Activated naive CD8-positive, alpha-beta T cell treated with anti-CD3 and anti-CD28 coated beads, Interleukin-2, amount 10 ng/mL, durations not matched to agents 7 days and 5 days (primary cell): ENCODE data around the gene SH3GLB2. TPM values are rescaled to one million over a fixed set of nuclear protein-coding genes. Genes with fewer than 3 reads are reported as not detected.

ENCODE experiments used
- ATAC-seq: fragments of 150-1000 bp; cut with Tn5 transposase; one replicate; pipeline ENCODE4 v1.10.0; 2021; ENCODE audit warnings: low read depth, moderate library complexity
- POLR2A ChIA-PET: fragments of 350-600 bp; sonication (Branson Sonifier 250); formaldehyde crosslinking; loops from one replicate; lab custom pipeline; 2021; ENCODE audit warnings: antibody characterized with exemption; lab: Charles Lee
- DNase-seq: peaks from one replicate; pipeline ENCODE4 v3.0.0; 2021
- H3K27ac Mint-ChIP-seq: one replicate; pipeline ENCODE4 v1.8.0; 2022; ENCODE audit warnings: mild to moderate bottlenecking, mixed read lengths
- H3K27me3 Mint-ChIP-seq: one replicate; pipeline ENCODE4 v1.8.0; 2022; ENCODE audit warnings: mild to moderate bottlenecking, moderate library complexity, mixed read lengths
- H3K36me3 Mint-ChIP-seq: one replicate; pipeline ENCODE4 v1.8.0; 2021; ENCODE audit warnings: mild to moderate bottlenecking, mixed read lengths
- H3K4me1 Mint-ChIP-seq: one replicate; pipeline ENCODE4 v1.8.0; 2021; ENCODE audit warnings: mixed read lengths
- H3K4me3 Mint-ChIP-seq: one replicate; pipeline ENCODE4 v1.8.0; 2022; ENCODE audit warnings: mild to moderate bottlenecking, moderate library complexity, mixed read lengths
- H3K9me3 Mint-ChIP-seq: one replicate; pipeline ENCODE4 v1.8.0; 2021; ENCODE audit warnings: mixed read lengths
- total RNA-seq, 2 experiments: library from RNA; stranded (reverse); gene quantifications; one replicate each; pipeline ENCODE4 v1.2.3, GENCODE V29; 2021

Gene SH3GLB2
- 100 to 1,000 TPM in 1 of 2 experiments, 10 to 100 TPM in 1; 98.7 to 104 TPM for total RNA-seq

- POLR2A ChIA-PET, result interaction anchor here (0.6 to 3.0 kb wide), 8 partner anchors 8 to 549 kb away, joined by 3 to 13 read pairs (median 6); partner anchors contain the start of genes DOLPP1 and MIGA2
- H3K36me3 Mint-ChIP-seq, result peaks cover 3% of the 10 kb centered on the region
- no peaks in the 10 kb centered on the region for H3K27me3 Mint-ChIP-seq
- ATAC-seq, result peak; percentile 78
- H3K27ac Mint-ChIP-seq, result peak within 1 kb of the TSS; percentile 84
- peak; percentile 95 for DNase-seq
- H3K9me3 Mint-ChIP-seq, result no peaks in the 10 kb centered on the region
- peaks cover 16% of the 10 kb centered on the region for H3K4me1 Mint-ChIP-seq
- H3K4me3 Mint-ChIP-seq, result peak within 1 kb of the TSS; percentile 88
Measured at GRCh38 chr9:129028192-129028966, at the start of gene SH3GLB2. Gene SH3GLB2, minus strand, starts transcription at chr9:129028331. Its CDS starts 177 bp downstream, at chr9:129028154.

DNA sequence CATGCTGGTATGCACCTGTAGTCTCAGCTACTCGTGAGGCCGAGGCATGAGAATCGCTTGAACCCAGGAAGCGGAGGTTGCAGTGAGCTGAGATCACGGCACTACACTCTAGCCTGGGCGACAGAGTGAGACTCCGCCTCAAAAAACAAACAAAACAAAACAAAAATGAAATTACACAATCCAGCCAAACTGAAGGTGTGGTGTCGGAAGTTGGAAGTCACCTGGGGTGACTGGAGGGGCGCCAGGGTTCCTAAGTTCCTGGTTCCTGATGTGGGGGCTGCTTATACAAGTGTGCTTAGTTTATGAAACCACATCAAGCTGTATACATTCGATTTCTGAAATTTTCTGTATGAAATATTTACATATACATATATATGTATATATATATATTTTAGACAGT lies 49.1 kb upstream of the SH3GLB2 start:
- Mint-ChIP-seq H3K27me3 (no peaks in the 10 kb centered on the region), H3K36me3 (peaks cover 2% of the 10 kb centered on the region), H3K9me3 (no peaks in the 10 kb centered on the region), H3K4me3 (no peak overlapping the region), H3K27ac (no peak overlapping the region), H3K4me1 (peaks cover 19% of the 10 kb centered on the region)
- ATAC-seq (no peak), DNase-seq (no peak)
- POLR2A ChIA-PET, result interaction anchor here (1.1 kb wide), 1 partner anchor 8 kb away, joined by 4 read pairs; no protein-coding TSS in a partner anchor

DNA sequence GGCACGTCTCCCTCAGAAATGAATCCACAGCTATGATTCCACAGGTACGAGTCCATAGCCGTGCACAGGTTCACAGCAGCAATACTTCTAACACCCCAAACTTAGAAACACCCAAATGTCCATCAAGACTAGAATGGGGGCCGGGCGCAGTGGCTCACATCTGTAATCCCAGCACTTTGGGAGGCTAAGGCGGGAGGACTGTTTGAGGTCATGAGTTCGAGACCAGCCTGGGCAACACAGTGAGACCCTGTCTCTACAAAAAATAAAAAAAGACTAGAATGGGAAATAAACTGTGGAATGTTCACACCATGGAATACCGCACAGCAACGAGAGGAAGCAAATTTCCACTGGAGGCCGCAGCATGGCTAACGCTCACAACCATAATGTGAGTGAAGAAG lies 48.5 kb upstream of the SH3GLB2 start:
- H3K9me3 Mint-ChIP-seq, result no peaks in the 10 kb centered on the region
- H3K4me1 Mint-ChIP-seq, result peaks cover 19% of the 10 kb centered on the region
- DNase-seq (no peak), ATAC-seq (no peak)
- H3K4me3 Mint-ChIP-seq, result no peak overlapping the region
- peaks cover 2% of the 10 kb centered on the region for H3K36me3 Mint-ChIP-seq
- POLR2A ChIA-PET, result interaction anchor here (0.6 kb wide), 1 partner anchor 73 kb away, joined by 3 read pairs; no protein-coding TSS in a partner anchor
- H3K27ac Mint-ChIP-seq, result no peak overlapping the region
- no peaks in the 10 kb centered on the region for H3K27me3 Mint-ChIP-seq

DNA sequence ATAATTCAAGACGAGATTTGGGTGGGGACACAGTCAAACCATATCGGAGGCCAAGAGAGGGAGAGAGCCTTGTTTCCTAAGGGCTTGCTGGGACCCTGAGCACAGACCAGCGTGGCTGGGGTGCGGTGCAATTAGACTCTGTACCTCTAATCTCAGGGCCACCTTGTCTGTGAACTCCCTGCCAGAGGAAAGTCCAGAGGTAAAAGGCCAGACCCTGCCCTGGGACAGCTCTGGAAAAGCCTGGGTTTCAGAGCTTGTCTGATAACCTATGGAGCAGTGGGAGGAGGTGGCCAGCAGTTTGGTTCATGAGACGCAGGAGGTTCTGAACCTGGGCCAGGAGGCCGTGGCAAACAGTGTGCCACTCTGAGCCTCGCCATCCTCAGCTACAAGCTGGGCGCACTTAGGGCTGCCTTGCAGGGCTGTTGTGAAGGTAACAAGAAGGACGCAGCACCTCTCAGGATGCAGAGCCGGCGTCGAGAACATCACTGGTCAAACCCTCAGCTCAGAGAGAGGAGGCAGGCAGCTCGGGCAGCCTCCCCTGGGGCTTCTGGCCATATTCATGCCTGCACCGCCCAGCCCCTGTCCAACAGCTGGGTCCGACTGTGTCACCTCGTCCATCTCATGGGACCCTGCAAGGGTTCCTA lies 48.0 kb upstream of the SH3GLB2 start:
- H3K4me1 Mint-ChIP-seq, result peaks cover 18% of the 10 kb centered on the region
- ATAC-seq (no peak), DNase-seq (no peak)
- no peak overlapping the region for H3K4me3 Mint-ChIP-seq
- POLR2A ChIA-PET, result interaction anchor here (0.6 kb wide), 1 partner anchor 72 kb away, joined by 3 read pairs; no protein-coding TSS in a partner anchor
- H3K27ac Mint-ChIP-seq, result no peak overlapping the region
- no peaks in the 10 kb centered on the region for H3K9me3 Mint-ChIP-seq
- peaks cover 2% of the 10 kb centered on the region for H3K36me3 Mint-ChIP-seq
- H3K27me3 Mint-ChIP-seq, result no peaks in the 10 kb centered on the region

GRCh38 chr9:129074106-129074505 lies 46.0 kb upstream of the SH3GLB2 start:
- peaks cover 2% of the 10 kb centered on the region for H3K36me3 Mint-ChIP-seq
- ATAC-seq (no peak), DNase-seq (no peak)
- POLR2A ChIA-PET, result interaction anchor here (0.8 to 1.6 kb wide), 2 partner anchors 9 to 38 kb away, joined by 3 read pairs; partner anchors contain the start of gene MIGA2
- H3K4me3 Mint-ChIP-seq, result no peak overlapping the region
- no peaks in the 10 kb centered on the region for H3K9me3 Mint-ChIP-seq
- H3K4me1 Mint-ChIP-seq, result peaks cover 22% of the 10 kb centered on the region
- no peaks in the 10 kb centered on the region for H3K27me3 Mint-ChIP-seq
- H3K27ac Mint-ChIP-seq, result no peak overlapping the region

- POLR2A ChIA-PET, result interaction anchor here (0.8 to 5.1 kb wide), 3 partner anchors 7 to 37 kb away, joined by 3 to 31 read pairs (median 3); partner anchors contain the start of genes DOLPP1 and MIGA2
- Mint-ChIP-seq H3K27me3 (no peaks in the 10 kb centered on the region), H3K4me1 (peaks cover 29% of the 10 kb centered on the region), H3K4me3 (peak overlapping the region; percentile 45), H3K36me3 (peaks cover 6% of the 10 kb centered on the region), H3K27ac (peak overlapping the region; percentile 69), H3K9me3 (no peaks in the 10 kb centered on the region)
- DNase-seq (no peak), ATAC-seq (no peak)
Measured at GRCh38 chr9:129073404-129073803, 45.3 kb upstream of the SH3GLB2 start.

- H3K4me1 Mint-ChIP-seq, result peaks cover 30% of the 10 kb centered on the region
- H3K9me3 Mint-ChIP-seq, result no peaks in the 10 kb centered on the region
- no peak overlapping the region for H3K4me3 Mint-ChIP-seq
- POLR2A ChIA-PET, result interaction anchor here (0.7 to 5.1 kb wide), 4 partner anchors 9 to 1338 kb away, joined by 3 to 31 read pairs (median 4); partner anchors contain the start of genes DOLPP1 and SPOUT1
- H3K36me3 Mint-ChIP-seq, result peaks cover 8% of the 10 kb centered on the region
- H3K27me3 Mint-ChIP-seq, result no peaks in the 10 kb centered on the region
- DNase-seq (no peak), ATAC-seq (no peak)
- H3K27ac Mint-ChIP-seq, result peak overlapping the region; percentile 73
Measured at GRCh38 chr9:129072171-129072570, 44.0 kb upstream of the SH3GLB2 start.

- H3K27me3 Mint-ChIP-seq, result no peaks in the 10 kb centered on the region
- peaks cover 30% of the 10 kb centered on the region for H3K4me1 Mint-ChIP-seq
- H3K9me3 Mint-ChIP-seq, result no peaks in the 10 kb centered on the region
- peaks cover 8% of the 10 kb centered on the region for H3K36me3 Mint-ChIP-seq
- POLR2A ChIA-PET, result interaction anchor here (0.7 to 5.1 kb wide), 4 partner anchors 9 to 1337 kb away, joined by 3 to 31 read pairs (median 4); partner anchors contain the start of genes DOLPP1 and SPOUT1
- no peak overlapping the region for H3K4me3 Mint-ChIP-seq
- peak overlapping the region; percentile 73 for H3K27ac Mint-ChIP-seq
- DNase-seq, result no peak
- peak; percentile 5 for ATAC-seq
Measured at GRCh38 chr9:129071526-129072126, 43.5 kb upstream of the SH3GLB2 start.

DNA sequence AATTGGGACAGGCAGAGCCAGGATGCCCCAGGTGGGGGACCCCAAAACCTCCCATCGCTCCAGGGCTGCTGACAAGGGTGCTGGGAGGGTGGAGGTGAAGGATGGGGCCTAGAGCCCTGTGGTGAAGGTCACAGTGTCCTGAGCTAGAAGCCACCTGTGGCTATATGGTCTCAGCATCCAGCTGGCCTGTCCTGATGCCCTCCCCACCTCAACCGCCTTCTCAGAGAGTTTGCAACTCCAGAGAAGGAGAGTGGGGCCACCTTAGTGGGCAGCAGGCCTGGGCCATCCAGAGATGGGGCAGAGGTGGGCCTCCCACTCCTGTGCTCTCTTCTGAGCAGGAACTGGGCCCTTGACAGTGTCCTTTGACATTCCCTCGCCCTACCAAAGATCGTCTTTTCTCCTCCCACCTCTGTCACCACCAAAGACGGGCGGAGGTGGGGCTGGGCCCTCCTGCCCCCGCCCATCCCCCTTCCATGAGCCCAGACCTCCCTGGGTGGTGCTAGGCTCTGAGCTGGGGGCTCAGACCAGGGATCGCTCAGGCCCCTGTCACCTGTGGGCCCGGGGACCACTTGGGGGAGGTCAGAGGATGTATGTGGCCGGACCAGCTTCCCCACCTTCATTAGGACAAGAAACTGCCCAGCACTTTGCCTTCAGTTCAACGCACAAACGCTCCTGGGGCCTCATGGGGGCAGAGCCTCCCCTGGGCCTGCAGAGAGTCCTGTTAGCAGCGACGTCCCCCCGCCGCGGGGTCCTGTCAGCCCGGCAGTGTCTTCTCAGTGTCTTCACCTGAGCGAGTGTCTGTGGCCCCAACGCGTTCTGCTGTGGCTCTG lies 42.8 kb upstream of the SH3GLB2 start:
- no peaks in the 10 kb centered on the region for H3K9me3 Mint-ChIP-seq
- peaks cover 30% of the 10 kb centered on the region for H3K4me1 Mint-ChIP-seq
- peak overlapping the region; percentile 54 for H3K27ac Mint-ChIP-seq
- H3K36me3 Mint-ChIP-seq, result peaks cover 11% of the 10 kb centered on the region
- no peak overlapping the region for H3K4me3 Mint-ChIP-seq
- POLR2A ChIA-PET, result interaction anchor here (1.1 to 5.1 kb wide), 3 partner anchors 10 to 42 kb away, joined by 3 to 31 read pairs (median 13); partner anchors contain the start of genes DOLPP1 and SH3GLB2
- no peaks in the 10 kb centered on the region for H3K27me3 Mint-ChIP-seq
- DNase-seq (no peak), ATAC-seq (no peak)

- Mint-ChIP-seq H3K27me3 (no peaks in the 10 kb centered on the region), H3K4me1 (peaks cover 30% of the 10 kb centered on the region), H3K36me3 (peaks cover 18% of the 10 kb centered on the region), H3K27ac (peak overlapping the region; percentile 98), H3K4me3 (no peak overlapping the region), H3K9me3 (no peaks in the 10 kb centered on the region)
- POLR2A ChIA-PET, result interaction anchor here (0.6 to 5.1 kb wide), 6 partner anchors 11 to 187 kb away, joined by 3 to 31 read pairs (median 6); partner anchors contain the start of genes DOLPP1, MIGA2 and SH3GLB2
- ATAC-seq (no peak), DNase-seq (no peak)
Measured at GRCh38 chr9:129069862-129070641, 41.9 kb upstream of the SH3GLB2 start.

- POLR2A ChIA-PET, result interaction anchor here (0.6 to 5.1 kb wide), 8 partner anchors 8 to 344 kb away, joined by 3 to 31 read pairs (median 4); partner anchors contain the start of genes DOLPP1, MIGA2 and SH3GLB2
- DNase-seq (peak; percentile 80), ATAC-seq (peak; percentile 94)
- Mint-ChIP-seq H3K4me1 (peaks cover 30% of the 10 kb centered on the region), H3K27ac (peak overlapping the region; percentile 98), H3K9me3 (no peaks in the 10 kb centered on the region), H3K27me3 (no peaks in the 10 kb centered on the region), H3K4me3 (peak overlapping the region; percentile 81), H3K36me3 (peaks cover 21% of the 10 kb centered on the region)
Measured at GRCh38 chr9:129068990-129069861, 41.1 kb upstream of the SH3GLB2 start.
